Osteoblast (primary cell): Measurements from ENCODE around the gene CTH. TPM values are rescaled to one million over a fixed set of nuclear protein-coding genes. Genes with fewer than 3 reads are reported as not detected.
"Not testable (repeated sequence)": the region's sequence is repeated elsewhere in the genome, so short reads cannot be mapped to it uniquely, and the experiment has no call there.

Experiments used
- DNase-seq: peaks from one replicate; pipeline ENCODE4 v3.0.0; 2011; ENCODE audit warnings: low spot score, mixed read lengths; ENCODE audit not compliant: insufficient read length; ENCODE audit errors: missing footprints
- H2AFZ ChIP-seq: 2 replicates; pipeline ENCODE4 v1.6.0; 2011; ENCODE audit warnings: mild to moderate bottlenecking, low read length
- H3K27ac ChIP-seq: 2 replicates; pipeline ENCODE4 v1.5.1; 2011; ENCODE audit warnings: mild to moderate bottlenecking, low read depth, low read length, moderate library complexity
- H3K27me3 ChIP-seq: 2 replicates; pipeline ENCODE4 v1.6.0; 2012; ENCODE audit warnings: mild to moderate bottlenecking, control low read depth, inconsistent platforms, low read length, moderate library complexity; ENCODE audit not compliant: insufficient read depth
- H3K36me3 ChIP-seq: 2 replicates; pipeline ENCODE4 v1.5.1; 2011; ENCODE audit warnings: mild to moderate bottlenecking, low read length, control low read depth, moderate library complexity; ENCODE audit not compliant: insufficient read depth
- H3K4me1 ChIP-seq: 2 replicates; pipeline ENCODE4 v1.5.1; 2011; ENCODE audit warnings: mild to moderate bottlenecking, low read length, control low read depth, moderate library complexity; ENCODE audit not compliant: insufficient read depth
- H3K4me2 ChIP-seq: 2 replicates; pipeline ENCODE4 v1.6.0; 2011; ENCODE audit warnings: mild to moderate bottlenecking, low read length; ENCODE audit not compliant: insufficient read depth
- H3K4me3 ChIP-seq: fragments of 200-600 bp; sonication (generic); 3 replicates; pipeline ENCODE4 v1.5.1; 2012; ENCODE audit warnings: mild to moderate bottlenecking, low read length, inconsistent platforms; ENCODE audit not compliant: insufficient read depth
- H3K79me2 ChIP-seq: 2 replicates; pipeline ENCODE4 v1.6.0; 2012; ENCODE audit warnings: mild to moderate bottlenecking, low read length, control low read depth, inconsistent platforms; ENCODE audit not compliant: insufficient read depth
- H3K9me3 ChIP-seq: 2 replicates; pipeline ENCODE4 v1.5.1; 2011; ENCODE audit warnings: low read depth, low read length, control low read depth
- H4K20me1 ChIP-seq: 2 replicates; pipeline ENCODE4 v1.6.0; 2012; ENCODE audit warnings: mild to moderate bottlenecking, low read length, control low read depth; ENCODE audit not compliant: insufficient read depth
- CTCF ChIP-seq: IDR thresholded peaks from 2 replicates; pipeline ENCODE4 v1.5.1; 2011; ENCODE audit warnings: mild to moderate bottlenecking, low read depth, low read length, moderate library complexity; ENCODE audit errors: extremely low read depth
- total RNA-seq: library from RNA; depleted of rRNA; stranded (reverse); fragments of >200 nt; gene quantifications from 2 replicates; pipeline ENCODE4 v1.2.3, GENCODE V29; 2012

Gene CTH
- total RNA-seq, 1 donor: 11.2 TPM

- no peaks in the 10 kb centered on the region for H3K27me3 ChIP-seq
- TF ChIP-seq CTCF: no peak
Measured at GRCh38 chr1:70475023-70475422, 64.0 kb downstream of the CTH start.

GRCh38 chr1:70477090-70477489, 66.0 kb downstream of the CTH start:
- Histone ChIP-seq H3K4me1 (no peaks in the 10 kb centered on the region), H2AFZ (no peak overlapping the region), H3K9me3 (no peaks in the 10 kb centered on the region), H3K4me3 (no peak overlapping the region), H3K4me2 (no peak overlapping the region), H3K27ac (no peak overlapping the region), H4K20me1 (no peaks in the 10 kb centered on the region), H3K27me3 (no peaks in the 10 kb centered on the region), H3K79me2 (no peaks in the 10 kb centered on the region), H3K36me3 (no peaks in the 10 kb centered on the region)
- no peak for TF ChIP-seq CTCF
- DNase-seq: no peak

More at GRCh38 chr1:70475023-70475422, 64.0 kb downstream of the CTH start:
- Histone ChIP-seq H3K79me2 (no peaks in the 10 kb centered on the region), H3K4me2 (no peak overlapping the region), H2AFZ (no peak overlapping the region), H3K36me3 (no peaks in the 10 kb centered on the region), H3K4me3 (no peak overlapping the region), H3K9me3 (no peaks in the 10 kb centered on the region), H3K27ac (no peak overlapping the region), H4K20me1 (no peaks in the 10 kb centered on the region), H3K4me1 (no peaks in the 10 kb centered on the region)
- DNase-seq: no peak

- H2AFZ ChIP-seq, H3K4me1 ChIP-seq, H3K79me2 ChIP-seq, H3K4me3 ChIP-seq, DNase-seq, H3K36me3 ChIP-seq, H3K9me3 ChIP-seq, H4K20me1 ChIP-seq, H3K27ac ChIP-seq, H3K4me2 ChIP-seq, H3K27me3 ChIP-seq: not testable (repeated sequence)
Measured at GRCh38 chr1:70477905-70478304, 66.8 kb downstream of the CTH start.

- Histone ChIP-seq H3K27me3 (no peaks in the 10 kb centered on the region), H3K9me3 (no peaks in the 10 kb centered on the region), H3K4me3 (no peak overlapping the region), H2AFZ (no peak overlapping the region), H3K4me2 (no peak overlapping the region), H3K4me1 (peaks cover 12% of the 10 kb centered on the region), H3K36me3 (no peaks in the 10 kb centered on the region), H3K27ac (no peak overlapping the region), H3K79me2 (no peaks in the 10 kb centered on the region), H4K20me1 (no peaks in the 10 kb centered on the region)
- no peak for DNase-seq
- TF ChIP-seq CTCF: no peak
Measured at GRCh38 chr1:70483342-70483741, 72.3 kb downstream of the CTH start.

- H3K79me2 ChIP-seq: no peaks in the 10 kb centered on the region
- no peak overlapping the region for H3K4me2 ChIP-seq
- H3K36me3 ChIP-seq: no peaks in the 10 kb centered on the region
- no peak overlapping the region for H3K4me3 ChIP-seq
- H3K27me3 ChIP-seq: no peaks in the 10 kb centered on the region
- H3K9me3 ChIP-seq: no peaks in the 10 kb centered on the region
- no peak overlapping the region for H2AFZ ChIP-seq
- H3K4me1 ChIP-seq: peaks cover 12% of the 10 kb centered on the region
- no peak for DNase-seq
- no peaks in the 10 kb centered on the region for H4K20me1 ChIP-seq
- no peak overlapping the region for H3K27ac ChIP-seq
- no peak for TF ChIP-seq CTCF
Measured at GRCh38 chr1:70485624-70486023, 74.6 kb downstream of the CTH start.
